ENCODE data around the gene TOPBP1. TPM values are rescaled to one million over a fixed set of nuclear protein-coding genes. Genes with fewer than 3 reads are reported as not detected.

Gene TOPBP1
- total RNA-seq, 4 donors from 2014 or later, result 15.6 to 29.1 (median 17.5) TPM

- under 1% methylated on average over 22 of the region's 33 CpGs for WGBS
- Histone ChIP-seq H3K36me3 (peaks cover 2 to 22% (median 14%) of the 10 kb centered on the region in 4 donors), H3K4me3 (peak overlapping the region; percentile 66 to 90 (median 84)), H3K27ac (replicated peaks in 1 of 4) (peak overlapping the region; percentile 94 to 99 (median 96)), H3K9me3 (no peaks in the 10 kb centered on the region), H3K27me3 (no peaks in the 10 kb centered on the region), H3K4me1 (peaks cover 61 to 71% (median 67%) of the 10 kb centered on the region in 4 donors)
- peak; percentile 100 for DNase-seq (ENCODE audit: extremely low spot score)
- peak in 1 of 2 donors; percentile 90 for TF ChIP-seq POLR2AphosphoS5 (IDR thresholded peaks at IDR 0.05)
- no peak for TF ChIP-seq EP300 (IDR thresholded peaks at IDR 0.05)
- no peak for TF ChIP-seq CTCF (IDR thresholded peaks at IDR 0.05)
- peak; percentile 45 for TF ChIP-seq POLR2A (IDR thresholded peaks at IDR 0.05; ENCODE audit: low read depth)
- intact Hi-C loops (cut with DNase I), result loop anchor here (10.0 kb wide), 3 partner anchors 108 to 848 kb away; partner anchors contain the start of gene NPHP3
These were observed 88.6 kb downstream of the TOPBP1 start for GRCh38 chr3:133573054-133573628.

GRCh38 chr3:133572158-133573053 is 89.3 kb downstream of the TOPBP1 start:
- TF ChIP-seq POLR2AphosphoS5 (IDR thresholded peaks at IDR 0.05), result no peak
- no peak for TF ChIP-seq POLR2A (IDR thresholded peaks at IDR 0.05; ENCODE audit: low read depth)
- TF ChIP-seq EP300 (IDR thresholded peaks at IDR 0.05), result no peak
- TF ChIP-seq CTCF (IDR thresholded peaks at IDR 0.05), result no peak
- Histone ChIP-seq H3K27ac (replicated peaks in 1 of 4) (peak overlapping the region; percentile 87 to 95 (median 92)), H3K4me3 (peak overlapping the region; percentile 45 to 77 (median 60)), H3K9me3 (no peaks in the 10 kb centered on the region), H3K27me3 (no peaks in the 10 kb centered on the region), H3K36me3 (peaks cover 0 to 15% (median 9%) of the 10 kb centered on the region in 4 donors), H3K4me1 (peaks cover 55 to 64% (median 60%) of the 10 kb centered on the region in 4 donors)
- DNase-seq (ENCODE audit: extremely low spot score), result no peak
- WGBS, result 83% methylated on average over 19 of the region's 19 CpGs
- intact Hi-C loops (cut with DNase I), result loop anchor here (10.0 kb wide), 3 partner anchors 108 to 848 kb away; partner anchors contain the start of gene NPHP3

GRCh38 chr3:133570937-133571320 is 90.8 kb downstream of the TOPBP1 start:
- Histone ChIP-seq H3K27ac (replicated peaks in 1 of 4) (peak overlapping the region; percentile 61 to 85 (median 81)), H3K36me3 (peaks cover 0 to 9% (median under 1%) of the 10 kb centered on the region in 4 donors), H3K4me1 (peaks cover 40 to 50% (median 45%) of the 10 kb centered on the region in 4 donors), H3K9me3 (no peaks in the 10 kb centered on the region), H3K27me3 (no peaks in the 10 kb centered on the region), H3K4me3 (no peak overlapping the region)
- WGBS, result 68% methylated on average over 2 of the region's 2 CpGs
- intact Hi-C loops (cut with DNase I), result loop anchor here (10.0 kb wide), 3 partner anchors 106 to 846 kb away; partner anchors contain the start of gene NPHP3
- TF ChIP-seq EP300 (IDR thresholded peaks at IDR 0.05) (no peak), CTCF (IDR thresholded peaks at IDR 0.05) (no peak), POLR2AphosphoS5 (IDR thresholded peaks at IDR 0.05) (no peak), POLR2A (IDR thresholded peaks at IDR 0.05; ENCODE audit: low read depth) (no peak)
- no peak for DNase-seq (ENCODE audit: extremely low spot score)

- Histone ChIP-seq H3K36me3 (peaks cover 0 to 3% (median 0%) of the 10 kb centered on the region in 4 donors), H3K27me3 (no peaks in the 10 kb centered on the region), H3K9me3 (no peaks in the 10 kb centered on the region), H3K4me1 (peaks cover 34 to 44% (median 39%) of the 10 kb centered on the region in 4 donors), H3K27ac (replicated peaks in 1 of 4) (peak overlapping the region; percentile 61 to 85 (median 81)), H3K4me3 (no peak overlapping the region)
- DNase-seq (ENCODE audit: extremely low spot score), result no peak
- no peak for TF ChIP-seq POLR2A (IDR thresholded peaks at IDR 0.05; ENCODE audit: low read depth)
- TF ChIP-seq POLR2AphosphoS5 (IDR thresholded peaks at IDR 0.05), result peak in 1 of 2 donors; percentile 52
- 44% methylated on average over 5 of the region's 5 CpGs for WGBS
- intact Hi-C loops (cut with DNase I), result loop anchor here (10.0 kb wide), 3 partner anchors 106 to 846 kb away; partner anchors contain the start of gene NPHP3
These were observed 91.4 kb downstream of the TOPBP1 start for GRCh38 chr3:133570139-133570936.

Measured in esophagus muscularis mucosa (tissue), 4 donors.